IPS-15b (cell line): ENCODE results near the gene NR2F2.
A peak's percentile ranks its signal among the peaks of the same experiment; 100 is the strongest.

ENCODE experiments used
- H3K27me3 ChIP-seq: one replicate; pipeline ENCODE4 v1.6.1; 2013; ENCODE audit warnings: low read length; ENCODE audit not compliant: control insufficient read depth, insufficient read depth
- H3K36me3 ChIP-seq: one replicate; pipeline ENCODE4 v1.6.1; 2013; ENCODE audit warnings: low read length; ENCODE audit not compliant: control insufficient read depth, insufficient read depth
- H3K4me1 ChIP-seq: one replicate; pipeline ENCODE4 v1.6.1; 2013; ENCODE audit warnings: mild to moderate bottlenecking, low read length; ENCODE audit not compliant: control insufficient read depth, insufficient read depth
- H3K4me3 ChIP-seq: one replicate; pipeline ENCODE4 v1.5.1; 2013; ENCODE audit warnings: low read depth, low read length
- H3K9ac ChIP-seq: one replicate; pipeline ENCODE4 v1.6.1; 2013; ENCODE audit warnings: low read depth, mild to moderate bottlenecking, low read length
- H3K9me3 ChIP-seq: one replicate; pipeline ENCODE4 v1.6.1; 2013; ENCODE audit warnings: mild to moderate bottlenecking, low read length; ENCODE audit not compliant: control insufficient read depth, insufficient read depth

The NR2F2 gene

DNA sequence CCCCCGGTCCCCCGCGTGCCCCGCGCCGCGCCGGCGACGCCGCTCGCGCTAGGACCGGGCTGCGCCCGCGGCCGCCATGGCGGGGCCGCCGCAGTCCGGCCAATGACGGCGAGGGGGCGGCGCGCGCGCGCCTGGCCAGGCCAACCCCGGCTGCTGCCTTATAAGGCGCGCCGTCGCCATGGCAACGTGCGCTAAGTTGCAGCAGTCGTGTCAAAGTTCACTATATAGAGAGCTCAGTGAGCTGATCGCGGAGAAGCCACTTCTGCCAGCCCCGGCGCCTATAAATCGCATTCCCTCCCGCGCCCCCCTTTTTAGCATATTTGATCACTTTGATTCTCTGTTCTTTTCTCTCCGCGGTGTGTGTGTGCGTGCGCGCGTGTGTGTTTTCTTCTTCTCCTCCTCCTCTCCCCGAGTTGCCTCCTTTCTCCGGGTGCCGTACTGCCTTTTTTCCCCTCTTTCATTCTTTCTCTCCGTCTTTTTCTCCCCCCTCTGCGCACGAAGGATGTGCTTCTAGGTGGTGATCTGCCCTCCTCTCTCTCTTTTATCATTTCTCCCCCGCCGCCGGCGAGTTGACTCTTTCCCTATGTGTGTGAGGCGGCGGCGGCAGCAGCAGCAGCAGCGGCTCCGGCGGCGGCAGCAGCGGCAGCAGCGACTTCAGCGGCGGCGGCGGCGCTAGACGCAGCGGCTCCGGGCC is at the start of gene NR2F2:
TSS of gene NR2F2 (plus strand) at position 251 of the 694 bp plus-strand sequence. CDS start 1,406 bp downstream, outside the sequence.
- Histone ChIP-seq H3K4me1 (peaks cover 21% of the 10 kb centered on the region), H3K4me3 (peak within 1 kb of the TSS; percentile 47), H3K36me3 (no peaks in the 10 kb centered on the region), H3K27me3 (peaks cover 91% of the 10 kb centered on the region), H3K9me3 (no peaks in the 10 kb centered on the region), H3K9ac (no peak within 1 kb of the TSS)

DNA sequence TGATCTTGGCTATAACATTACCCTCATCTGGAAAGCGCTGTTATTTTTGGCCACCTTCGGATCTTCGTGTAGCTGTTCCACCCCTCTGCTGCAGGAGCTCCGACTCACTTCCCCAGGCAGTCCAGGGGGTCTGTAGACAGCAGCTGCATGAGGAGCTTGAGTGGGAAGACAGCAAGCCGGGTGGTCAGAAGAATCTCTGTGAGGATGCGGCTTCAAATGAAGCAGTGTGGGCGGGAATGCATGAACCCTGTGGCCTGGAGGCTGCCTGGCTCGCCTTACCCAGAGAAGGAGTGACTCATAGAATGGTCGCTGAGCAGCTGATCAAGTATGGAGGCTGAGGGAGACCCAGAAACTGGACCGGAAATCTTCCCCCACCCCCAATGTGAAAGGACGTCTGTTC is 45.2 kb upstream of the NR2F2 start:
- Histone ChIP-seq H3K9ac (no peak overlapping the region), H3K4me3 (no peak overlapping the region), H3K9me3 (no peaks in the 10 kb centered on the region), H3K27me3 (peaks cover 4% of the 10 kb centered on the region), H3K4me1 (peaks cover 10% of the 10 kb centered on the region), H3K36me3 (no peaks in the 10 kb centered on the region)

GRCh38 chr15:96285729-96286254 is 44.7 kb upstream of the NR2F2 start:
- Histone ChIP-seq H3K4me3 (no peak overlapping the region), H3K9me3 (no peaks in the 10 kb centered on the region), H3K36me3 (no peaks in the 10 kb centered on the region), H3K9ac (no peak overlapping the region), H3K4me1 (peaks cover 10% of the 10 kb centered on the region), H3K27me3 (peaks cover 4% of the 10 kb centered on the region)

GRCh38 chr15:96290679-96291078 is 39.8 kb upstream of the NR2F2 start:
- Histone ChIP-seq H3K36me3 (no peaks in the 10 kb centered on the region), H3K9ac (no peak overlapping the region), H3K4me1 (peaks cover 21% of the 10 kb centered on the region), H3K9me3 (no peaks in the 10 kb centered on the region), H3K27me3 (no peaks in the 10 kb centered on the region), H3K4me3 (no peak overlapping the region)

DNA sequence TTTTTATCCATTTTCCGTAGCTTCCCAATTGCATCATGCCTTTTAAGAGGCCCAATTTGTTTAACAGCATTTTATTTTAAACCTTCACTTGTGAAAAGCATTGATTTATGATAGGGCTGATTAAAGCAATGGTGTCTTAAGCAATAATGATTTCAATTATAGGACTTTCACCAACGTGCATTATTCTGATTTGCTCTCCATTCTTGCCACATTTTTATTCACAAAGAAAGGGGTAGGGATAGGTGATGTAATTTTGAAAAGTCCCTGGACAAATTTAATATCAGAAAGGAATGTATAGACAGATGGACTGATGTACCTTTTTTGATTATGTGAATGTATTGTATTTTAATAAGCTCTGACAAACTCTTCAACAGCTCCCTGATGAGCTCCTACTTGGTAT is 37.9 kb upstream of the NR2F2 start:
- no peaks in the 10 kb centered on the region for H3K27me3 ChIP-seq
- H3K9me3 ChIP-seq = no peaks in the 10 kb centered on the region
- no peak overlapping the region for H3K4me3 ChIP-seq
- peaks cover 14% of the 10 kb centered on the region for H3K4me1 ChIP-seq
- H3K9ac ChIP-seq = no peak overlapping the region
- no peaks in the 10 kb centered on the region for H3K36me3 ChIP-seq

- H3K4me1 ChIP-seq = peaks cover 14% of the 10 kb centered on the region
- no peaks in the 10 kb centered on the region for H3K36me3 ChIP-seq
- H3K27me3 ChIP-seq = no peaks in the 10 kb centered on the region
- no peaks in the 10 kb centered on the region for H3K9me3 ChIP-seq
- no peak overlapping the region for H3K4me3 ChIP-seq
- no peak overlapping the region for H3K9ac ChIP-seq
These were observed 37.1 kb upstream of the NR2F2 start for GRCh38 chr15:96293441-96293840.

DNA sequence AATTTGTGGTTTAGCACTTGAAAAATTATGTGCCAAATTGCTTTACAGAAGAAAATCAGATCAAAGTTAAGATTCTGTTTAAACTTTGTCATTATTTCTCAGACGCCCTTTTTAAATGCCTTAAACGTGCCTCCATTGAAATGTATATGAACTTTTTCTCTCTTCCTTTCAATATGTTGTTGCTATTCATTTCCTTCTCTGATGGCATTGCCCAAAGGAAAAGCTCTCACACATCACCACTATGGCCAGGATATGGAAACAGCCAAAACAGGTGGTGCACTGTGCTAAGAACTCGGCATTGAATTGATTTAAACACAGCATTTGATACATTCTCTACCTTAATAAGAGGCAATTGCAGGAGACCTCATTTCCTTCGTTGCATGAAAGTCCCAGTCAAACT is 35.7 kb upstream of the NR2F2 start:
- H3K9ac ChIP-seq = no peak overlapping the region
- H3K27me3 ChIP-seq = no peaks in the 10 kb centered on the region
- H3K4me1 ChIP-seq = peaks cover 14% of the 10 kb centered on the region
- H3K36me3 ChIP-seq = no peaks in the 10 kb centered on the region
- no peak overlapping the region for H3K4me3 ChIP-seq
- H3K9me3 ChIP-seq = peaks cover 2% of the 10 kb centered on the region

DNA sequence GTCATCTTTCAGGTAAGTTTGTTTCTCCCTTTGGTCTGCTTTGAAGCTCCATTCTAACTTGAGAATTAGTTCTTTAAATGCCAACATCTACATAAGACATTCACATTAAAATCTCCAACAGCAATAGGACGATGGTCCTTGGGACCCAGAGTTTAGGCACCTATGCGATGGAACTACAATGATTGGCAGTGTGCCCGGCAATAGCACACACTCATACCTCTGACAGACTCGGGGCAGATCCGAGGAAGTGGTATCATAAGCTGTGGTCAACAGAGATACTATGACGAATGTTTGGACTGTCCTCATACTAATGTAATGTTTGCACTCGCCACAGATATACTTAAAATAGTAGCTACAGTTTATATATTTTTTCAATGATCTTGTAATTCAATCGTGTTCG is 34.2 kb upstream of the NR2F2 start:
- Histone ChIP-seq H3K4me1 (peaks cover 14% of the 10 kb centered on the region), H3K4me3 (no peak overlapping the region), H3K27me3 (no peaks in the 10 kb centered on the region), H3K36me3 (no peaks in the 10 kb centered on the region), H3K9me3 (peaks cover 2% of the 10 kb centered on the region), H3K9ac (no peak overlapping the region)

DNA sequence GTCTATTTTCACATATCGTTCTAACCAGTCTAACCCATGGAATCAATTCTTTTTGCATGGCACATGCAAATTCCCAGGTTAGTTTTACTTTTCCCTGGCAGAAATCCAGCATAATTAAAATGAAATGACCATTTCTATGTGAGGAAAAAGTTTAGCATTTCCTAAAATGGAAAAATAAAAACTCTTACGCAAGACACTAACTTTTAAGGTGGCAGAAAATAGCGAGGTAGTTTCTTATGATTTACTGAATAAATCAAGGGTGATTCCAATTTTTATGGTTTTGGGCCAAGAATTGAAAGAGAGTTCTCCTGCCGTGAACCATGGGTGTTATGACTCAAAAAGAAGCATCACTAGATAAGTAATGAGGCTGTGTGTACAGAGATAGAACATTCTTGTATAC is 32.7 kb upstream of the NR2F2 start:
- H3K9ac ChIP-seq = no peak overlapping the region
- H3K36me3 ChIP-seq = no peaks in the 10 kb centered on the region
- H3K27me3 ChIP-seq = no peaks in the 10 kb centered on the region
- H3K4me1 ChIP-seq = peaks cover 14% of the 10 kb centered on the region
- no peak overlapping the region for H3K4me3 ChIP-seq
- H3K9me3 ChIP-seq = peaks cover 2% of the 10 kb centered on the region

DNA sequence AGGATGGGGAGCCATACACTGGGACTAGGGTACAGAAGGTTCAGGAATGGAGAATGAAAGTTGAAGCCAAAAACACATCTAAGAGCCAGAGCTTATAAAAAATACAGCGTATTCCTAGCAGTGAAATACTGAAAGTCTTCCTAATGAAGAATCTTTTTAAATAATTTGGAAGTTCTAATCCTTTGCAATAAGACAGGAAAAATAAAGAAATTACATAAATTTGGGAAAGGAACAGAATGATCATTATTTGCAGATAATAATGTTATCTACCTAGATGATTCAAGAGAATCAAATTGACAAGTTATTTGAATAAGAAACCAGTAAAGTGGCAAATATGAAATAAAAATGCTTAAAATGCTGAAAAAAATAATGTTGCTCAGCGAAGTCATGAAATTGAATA is 32.3 kb upstream of the NR2F2 start:
- Histone ChIP-seq H3K4me3 (no peak overlapping the region), H3K9me3 (peaks cover 2% of the 10 kb centered on the region), H3K9ac (no peak overlapping the region), H3K4me1 (peaks cover 14% of the 10 kb centered on the region), H3K27me3 (no peaks in the 10 kb centered on the region), H3K36me3 (no peaks in the 10 kb centered on the region)

GRCh38 chr15:96300836-96301235 is 29.7 kb upstream of the NR2F2 start:
- Histone ChIP-seq H3K27me3 (no peaks in the 10 kb centered on the region), H3K4me3 (no peak overlapping the region), H3K4me1 (no peaks in the 10 kb centered on the region), H3K9me3 (peaks cover 2% of the 10 kb centered on the region), H3K36me3 (no peaks in the 10 kb centered on the region), H3K9ac (no peak overlapping the region)

- Histone ChIP-seq H3K27me3 (no peaks in the 10 kb centered on the region), H3K9me3 (peaks cover 2% of the 10 kb centered on the region), H3K4me1 (no peaks in the 10 kb centered on the region), H3K4me3 (no peak overlapping the region), H3K9ac (no peak overlapping the region), H3K36me3 (no peaks in the 10 kb centered on the region)
These were observed 26.9 kb upstream of the NR2F2 start for GRCh38 chr15:96303503-96304056.
